ENCODE measurements around the gene EIF4G2. TPM values are rescaled to one million over a fixed set of nuclear protein-coding genes. Genes with fewer than 3 reads are reported as not detected.

EIF4G2 gene
- polyA plus RNA-seq, 1 donor from 2014 or later = 1,004 TPM

- H3K27me3 ChIP-seq (ENCODE audit: insufficient read depth, low read depth, low read length) = no peaks in the 10 kb centered on the region
- no peaks in the 10 kb centered on the region for H3K9me2 ChIP-seq (ENCODE audit: insufficient read depth, low read length)
- H2AFZ ChIP-seq (ENCODE audit: low read depth, low read length) = no peak overlapping the region
- H3K9ac ChIP-seq (ENCODE audit: low read length) = no peak overlapping the region
- no peaks in the 10 kb centered on the region for H4K20me1 ChIP-seq (ENCODE audit: insufficient read depth)
- H3K4me3 ChIP-seq (ENCODE audit: low read length) = no peak overlapping the region
- H3K79me2 ChIP-seq (replicated peaks; ENCODE audit: insufficient read depth, low read length) = no peaks in the 10 kb centered on the region
- TF ChIP-seq SMC3 (conservative IDR thresholded peaks at IDR 0.05; ENCODE audit: poor library complexity) (no peak), TAF1 (IDR thresholded peaks at IDR 0.05; ENCODE audit: low read depth) (no peak), POLR2AphosphoS5 (IDR thresholded peaks at IDR 0.05) (no peak), MXI1 (conservative IDR thresholded peaks at IDR 0.05; ENCODE audit: poor library complexity, severe bottlenecking) (no peak), REST (IDR thresholded peaks at IDR 0.05; ENCODE audit: borderline replicate concordance) (no peak), EZH2 (IDR thresholded peaks at IDR 0.05; ENCODE audit: borderline replicate concordance, insufficient read depth, low read length, poor library complexity, severe bottlenecking) (no peak), EP300 (conservative IDR thresholded peaks at IDR 0.05; ENCODE audit: poor library complexity, severe bottlenecking) (no peak), RAD21 (conservative IDR thresholded peaks at IDR 0.05) (no peak)
- TF ChIP-seq, protein P1, sequence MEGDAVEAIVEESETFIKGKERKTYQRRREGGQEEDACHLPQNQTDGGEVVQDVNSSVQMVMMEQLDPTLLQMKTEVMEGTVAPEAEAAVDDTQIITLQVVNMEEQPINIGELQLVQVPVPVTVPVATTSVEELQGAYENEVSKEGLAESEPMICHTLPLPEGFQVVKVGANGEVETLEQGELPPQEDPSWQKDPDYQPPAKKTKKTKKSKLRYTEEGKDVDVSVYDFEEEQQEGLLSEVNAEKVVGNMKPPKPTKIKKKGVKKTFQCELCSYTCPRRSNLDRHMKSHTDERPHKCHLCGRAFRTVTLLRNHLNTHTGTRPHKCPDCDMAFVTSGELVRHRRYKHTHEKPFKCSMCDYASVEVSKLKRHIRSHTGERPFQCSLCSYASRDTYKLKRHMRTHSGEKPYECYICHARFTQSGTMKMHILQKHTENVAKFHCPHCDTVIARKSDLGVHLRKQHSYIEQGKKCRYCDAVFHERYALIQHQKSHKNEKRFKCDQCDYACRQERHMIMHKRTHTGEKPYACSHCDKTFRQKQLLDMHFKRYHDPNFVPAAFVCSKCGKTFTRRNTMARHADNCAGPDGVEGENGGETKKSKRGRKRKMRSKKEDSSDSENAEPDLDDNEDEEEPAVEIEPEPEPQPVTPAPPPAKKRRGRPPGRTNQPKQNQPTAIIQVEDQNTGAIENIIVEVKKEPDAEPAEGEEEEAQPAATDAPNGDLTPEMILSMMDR (IDR thresholded peaks at IDR 0.05; ENCODE audit: poor library complexity, severe bottlenecking) = no peak
- no peak overlapping the region for H3K4me2 ChIP-seq (ENCODE audit: low read length)
- H3K27ac ChIP-seq (ENCODE audit: low read length) = no peak overlapping the region
- H3K9me3 ChIP-seq (ENCODE audit: low read length) = no peaks in the 10 kb centered on the region
- no peaks in the 10 kb centered on the region for H3F3A ChIP-seq (ENCODE audit: insufficient read depth, low read length, poor library complexity, severe bottlenecking)
- peaks cover 2% of the 10 kb centered on the region for H3K36me3 ChIP-seq (ENCODE audit: insufficient read depth, low read length)
Measured at GRCh38 chr11:10844796-10845195, 36.1 kb upstream of the EIF4G2 start.

DNA sequence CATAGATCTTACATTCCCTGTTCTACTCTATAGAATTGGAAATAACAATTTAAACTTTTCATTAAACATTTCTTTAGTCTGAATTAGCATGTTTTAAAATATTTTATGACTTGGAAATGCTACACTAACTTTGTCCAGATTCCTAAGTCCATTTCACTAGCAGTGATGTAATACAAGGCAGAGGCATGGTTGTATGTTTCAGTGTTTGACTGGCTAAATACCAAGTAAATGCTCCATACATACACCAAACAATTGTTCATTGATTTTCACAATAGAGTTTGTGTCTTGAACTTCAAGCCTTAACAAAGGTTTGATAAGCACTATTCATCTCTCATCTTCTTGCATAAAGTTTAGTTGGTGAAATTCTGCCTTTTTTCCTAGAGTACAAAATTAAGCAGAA is 35.6 kb upstream of the EIF4G2 start:
- no peaks in the 10 kb centered on the region for H4K20me1 ChIP-seq (ENCODE audit: insufficient read depth)
- H3K4me2 ChIP-seq (ENCODE audit: low read length) = no peak overlapping the region

More for the DNA sequence above, 35.6 kb upstream of the EIF4G2 start:
- Histone ChIP-seq H3K36me3 (ENCODE audit: insufficient read depth, low read length) (no peaks in the 10 kb centered on the region), H3K9ac (ENCODE audit: low read length) (no peak overlapping the region), H3K79me2 (replicated peaks; ENCODE audit: insufficient read depth, low read length) (no peaks in the 10 kb centered on the region), H3K27me3 (ENCODE audit: insufficient read depth, low read depth, low read length) (no peaks in the 10 kb centered on the region), H3K4me3 (ENCODE audit: low read length) (no peak overlapping the region), H3K9me2 (ENCODE audit: insufficient read depth, low read length) (no peaks in the 10 kb centered on the region), H2AFZ (ENCODE audit: low read depth, low read length) (no peak overlapping the region), H3F3A (ENCODE audit: insufficient read depth, low read length, poor library complexity, severe bottlenecking) (no peaks in the 10 kb centered on the region), H3K9me3 (ENCODE audit: low read length) (no peaks in the 10 kb centered on the region), H3K27ac (ENCODE audit: low read length) (no peak overlapping the region)
- TF ChIP-seq EZH2 (IDR thresholded peaks at IDR 0.05; ENCODE audit: borderline replicate concordance, insufficient read depth, low read length, poor library complexity, severe bottlenecking) = no peak
- TF ChIP-seq SMC3 (conservative IDR thresholded peaks at IDR 0.05; ENCODE audit: poor library complexity) = no peak
- TF ChIP-seq RAD21 (conservative IDR thresholded peaks at IDR 0.05) = no peak
- TF ChIP-seq POLR2AphosphoS5 (IDR thresholded peaks at IDR 0.05) = no peak
